GM20431 (cell line): ENCODE data around the gene DHX16.
"Not testable (repeated sequence)": the region's sequence is repeated elsewhere in the genome, so short reads cannot be mapped to it uniquely, and the experiment has no call there.

Experiments
- in situ Hi-C: fragments of 300-500 bp; cut with MseI, MboI; formaldehyde crosslinking; loops from one replicate; pipeline ENCODE4 v1.15.0; 2020; ENCODE audit warnings: low sequenced_read_pairs; ENCODE audit not compliant: unreplicated experiment

The DHX16 gene

GRCh38 chr6:30672445-30673253 lies at the start of gene DHX16:
DHX16 (minus strand) TSS chr6:30673006; CDS start chr6:30672841, 165 bp downstream.
- in situ Hi-C loops = no loop called here

- in situ Hi-C loops = not testable (repeated sequence)
Observed at GRCh38 chr6:30722025-30722279, 49.1 kb upstream of the DHX16 start.

GRCh38 chr6:30721198-30722024 lies 48.6 kb upstream of the DHX16 start:
- in situ Hi-C loops = no loop called here

- in situ Hi-C loops = no loop called here
Observed at GRCh38 chr6:30720738-30721197, 48.0 kb upstream of the DHX16 start.

- in situ Hi-C loops = no loop called here
Observed at GRCh38 chr6:30719791-30720737, 47.3 kb upstream of the DHX16 start, which contains the start of gene TUBB. TUBB (plus strand) TSS chr6:30720352; CDS start chr6:30720507, 155 bp downstream.

GRCh38 chr6:30719356-30719755 lies 46.5 kb upstream of the DHX16 start:
- in situ Hi-C loops = no loop called here

- in situ Hi-C loops = not testable (repeated sequence)
Observed at GRCh38 chr6:30717845-30718720, 45.3 kb upstream of the DHX16 start.

GRCh38 chr6:30717129-30717844 lies 44.5 kb upstream of the DHX16 start, which contains the start of gene MDC1:
MDC1 (minus strand) TSS chr6:30717281; CDS start chr6:30715175, 2,106 bp downstream.
- in situ Hi-C loops = no loop called here

GRCh38 chr6:30716879-30717128 lies 44.0 kb upstream of the DHX16 start:
- in situ Hi-C loops = no loop called here

- in situ Hi-C loops = no loop called here
Observed at GRCh38 chr6:30714263-30714662, 41.5 kb upstream of the DHX16 start.

GRCh38 chr6:30712441-30712945 lies 39.7 kb upstream of the DHX16 start:
- in situ Hi-C loops = no loop called here

GRCh38 chr6:30711758-30712380 lies 39.1 kb upstream of the DHX16 start:
- in situ Hi-C loops = no loop called here

- in situ Hi-C loops = no loop called here
Observed at GRCh38 chr6:30709101-30709868, 36.5 kb upstream of the DHX16 start.

GRCh38 chr6:30707281-30707850 lies 34.6 kb upstream of the DHX16 start:
- in situ Hi-C loops = no loop called here

- in situ Hi-C loops = no loop called here
Observed at GRCh38 chr6:30705620-30706019, 32.8 kb upstream of the DHX16 start.

GRCh38 chr6:30703821-30704220 lies 31.0 kb upstream of the DHX16 start:
- in situ Hi-C loops = no loop called here

- in situ Hi-C loops = no loop called here
Observed at GRCh38 chr6:30703011-30703410, 30.2 kb upstream of the DHX16 start.
